ENCODE data around the gene ARID4B.
"Not testable (repeated sequence)": the region's sequence is repeated elsewhere in the genome, so short reads cannot be mapped to it uniquely, and the experiment has no call there.

Gene ARID4B, protein sequence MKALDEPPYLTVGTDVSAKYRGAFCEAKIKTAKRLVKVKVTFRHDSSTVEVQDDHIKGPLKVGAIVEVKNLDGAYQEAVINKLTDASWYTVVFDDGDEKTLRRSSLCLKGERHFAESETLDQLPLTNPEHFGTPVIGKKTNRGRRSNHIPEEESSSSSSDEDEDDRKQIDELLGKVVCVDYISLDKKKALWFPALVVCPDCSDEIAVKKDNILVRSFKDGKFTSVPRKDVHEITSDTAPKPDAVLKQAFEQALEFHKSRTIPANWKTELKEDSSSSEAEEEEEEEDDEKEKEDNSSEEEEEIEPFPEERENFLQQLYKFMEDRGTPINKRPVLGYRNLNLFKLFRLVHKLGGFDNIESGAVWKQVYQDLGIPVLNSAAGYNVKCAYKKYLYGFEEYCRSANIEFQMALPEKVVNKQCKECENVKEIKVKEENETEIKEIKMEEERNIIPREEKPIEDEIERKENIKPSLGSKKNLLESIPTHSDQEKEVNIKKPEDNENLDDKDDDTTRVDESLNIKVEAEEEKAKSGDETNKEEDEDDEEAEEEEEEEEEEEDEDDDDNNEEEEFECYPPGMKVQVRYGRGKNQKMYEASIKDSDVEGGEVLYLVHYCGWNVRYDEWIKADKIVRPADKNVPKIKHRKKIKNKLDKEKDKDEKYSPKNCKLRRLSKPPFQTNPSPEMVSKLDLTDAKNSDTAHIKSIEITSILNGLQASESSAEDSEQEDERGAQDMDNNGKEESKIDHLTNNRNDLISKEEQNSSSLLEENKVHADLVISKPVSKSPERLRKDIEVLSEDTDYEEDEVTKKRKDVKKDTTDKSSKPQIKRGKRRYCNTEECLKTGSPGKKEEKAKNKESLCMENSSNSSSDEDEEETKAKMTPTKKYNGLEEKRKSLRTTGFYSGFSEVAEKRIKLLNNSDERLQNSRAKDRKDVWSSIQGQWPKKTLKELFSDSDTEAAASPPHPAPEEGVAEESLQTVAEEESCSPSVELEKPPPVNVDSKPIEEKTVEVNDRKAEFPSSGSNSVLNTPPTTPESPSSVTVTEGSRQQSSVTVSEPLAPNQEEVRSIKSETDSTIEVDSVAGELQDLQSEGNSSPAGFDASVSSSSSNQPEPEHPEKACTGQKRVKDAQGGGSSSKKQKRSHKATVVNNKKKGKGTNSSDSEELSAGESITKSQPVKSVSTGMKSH (N-terminal part only)

DNA sequence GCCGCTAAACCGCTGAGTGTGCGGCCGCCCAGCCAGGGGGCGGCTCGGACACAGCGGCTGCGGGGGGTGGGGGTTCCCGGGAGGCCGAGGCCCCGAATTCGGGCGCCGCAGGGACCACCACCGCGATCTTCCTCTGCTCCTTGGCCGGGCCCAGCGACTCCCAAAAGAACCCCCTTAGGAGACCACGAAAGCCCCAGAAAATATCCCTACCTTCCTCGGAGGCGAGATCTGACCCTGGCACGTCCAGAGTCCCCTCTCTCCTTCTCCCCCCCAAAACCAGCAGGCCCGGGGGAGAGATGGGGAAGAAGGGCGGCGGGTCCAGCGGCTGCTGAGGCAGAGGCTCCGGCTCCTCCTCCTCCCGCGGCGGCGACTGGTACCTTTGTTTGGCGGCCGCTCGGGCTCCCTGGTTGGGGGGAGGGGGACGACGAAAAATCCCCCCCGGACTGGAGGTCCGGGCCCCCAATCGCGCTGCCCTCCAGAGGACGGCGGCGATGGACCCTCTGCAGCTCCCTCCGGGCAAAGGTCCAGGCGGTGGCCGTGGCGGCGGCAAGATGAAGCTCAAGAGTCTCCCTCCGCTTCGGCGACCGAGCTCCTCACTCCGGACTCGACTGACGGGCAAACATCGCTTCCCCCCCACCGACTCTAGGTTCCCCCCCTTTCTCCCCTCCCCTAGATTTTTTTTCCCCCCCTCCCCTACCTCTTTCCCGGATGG, at the start of gene ARID4B:
Gene ARID4B (minus strand): TSS at position 621 of the 712 bp plus-strand sequence. CDS start 1,260 bp downstream, outside the sequence.
- DNase-seq: no peak

DNA sequence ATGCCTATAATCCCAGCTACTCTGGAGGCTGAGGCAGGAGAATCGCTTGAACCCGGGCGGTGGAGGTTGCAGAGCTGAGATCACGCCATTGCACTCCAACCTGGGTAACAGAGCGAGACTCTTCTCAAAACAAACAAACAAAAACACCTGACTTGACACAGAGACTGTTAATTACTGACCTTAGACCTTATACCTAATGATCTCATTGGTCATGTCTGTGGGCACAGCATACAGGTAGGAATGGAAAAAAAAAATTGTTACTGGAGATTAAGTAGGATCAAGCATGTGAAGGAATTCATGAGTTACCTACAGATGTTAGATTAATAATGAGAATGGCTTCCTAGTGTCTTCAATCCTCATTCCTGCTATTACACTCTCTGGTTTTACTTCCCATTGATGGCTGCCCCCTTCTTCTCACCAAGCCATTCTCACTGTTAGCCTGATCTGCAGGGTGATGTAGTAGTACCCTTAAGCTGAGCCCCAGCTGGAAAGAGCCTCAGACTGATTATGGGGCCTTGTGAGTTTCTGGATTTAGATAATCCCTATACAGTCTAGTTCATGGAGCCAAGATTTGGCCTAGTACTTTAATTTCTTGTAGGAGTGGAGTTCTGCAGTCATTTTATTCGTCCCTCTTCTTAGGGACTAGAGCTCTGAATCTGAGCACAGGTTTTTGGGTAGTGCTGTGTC, 48.1 kb upstream of the ARID4B start:
- no peak for DNase-seq

DNA sequence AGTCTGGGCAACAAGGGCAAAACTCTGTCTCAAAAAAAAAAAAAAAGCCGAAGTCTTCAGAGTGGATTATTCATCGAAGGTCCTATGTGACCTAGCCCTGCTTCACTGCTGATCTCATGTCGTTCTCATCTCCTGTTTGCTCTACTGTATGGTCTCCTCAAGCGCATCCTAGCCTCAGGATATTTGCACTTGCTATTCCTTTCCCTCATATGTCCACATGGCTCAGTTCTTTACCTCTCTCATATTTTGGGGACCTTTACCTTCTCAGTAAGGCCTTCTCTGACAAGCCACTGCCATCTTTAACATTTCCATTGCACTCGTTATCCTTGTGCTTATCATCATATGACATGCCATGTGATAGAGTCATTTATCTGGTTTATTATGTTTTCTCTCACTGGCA, 41.8 kb upstream of the ARID4B start:
- DNase-seq: no peak

DNA sequence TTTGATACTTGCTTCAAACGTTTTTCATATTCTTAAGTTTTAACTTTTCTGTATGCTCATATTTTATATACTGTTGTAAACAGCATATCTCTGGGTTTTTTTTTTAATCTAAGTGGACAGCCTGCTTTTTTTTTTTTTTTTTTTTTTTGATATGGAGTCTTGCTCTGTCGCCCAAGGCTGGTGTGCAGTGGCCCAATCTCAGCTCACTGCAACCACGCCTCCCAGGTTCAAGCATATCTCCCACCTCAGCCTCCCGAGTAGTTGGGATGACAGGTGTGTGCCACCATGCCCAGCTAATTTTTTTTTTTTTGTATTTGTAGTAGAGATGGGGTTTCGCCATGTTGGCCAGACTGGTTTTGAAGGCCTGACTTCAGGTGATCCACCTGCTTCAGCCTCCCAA, 40.4 kb upstream of the ARID4B start:
- no peak for DNase-seq

DNA sequence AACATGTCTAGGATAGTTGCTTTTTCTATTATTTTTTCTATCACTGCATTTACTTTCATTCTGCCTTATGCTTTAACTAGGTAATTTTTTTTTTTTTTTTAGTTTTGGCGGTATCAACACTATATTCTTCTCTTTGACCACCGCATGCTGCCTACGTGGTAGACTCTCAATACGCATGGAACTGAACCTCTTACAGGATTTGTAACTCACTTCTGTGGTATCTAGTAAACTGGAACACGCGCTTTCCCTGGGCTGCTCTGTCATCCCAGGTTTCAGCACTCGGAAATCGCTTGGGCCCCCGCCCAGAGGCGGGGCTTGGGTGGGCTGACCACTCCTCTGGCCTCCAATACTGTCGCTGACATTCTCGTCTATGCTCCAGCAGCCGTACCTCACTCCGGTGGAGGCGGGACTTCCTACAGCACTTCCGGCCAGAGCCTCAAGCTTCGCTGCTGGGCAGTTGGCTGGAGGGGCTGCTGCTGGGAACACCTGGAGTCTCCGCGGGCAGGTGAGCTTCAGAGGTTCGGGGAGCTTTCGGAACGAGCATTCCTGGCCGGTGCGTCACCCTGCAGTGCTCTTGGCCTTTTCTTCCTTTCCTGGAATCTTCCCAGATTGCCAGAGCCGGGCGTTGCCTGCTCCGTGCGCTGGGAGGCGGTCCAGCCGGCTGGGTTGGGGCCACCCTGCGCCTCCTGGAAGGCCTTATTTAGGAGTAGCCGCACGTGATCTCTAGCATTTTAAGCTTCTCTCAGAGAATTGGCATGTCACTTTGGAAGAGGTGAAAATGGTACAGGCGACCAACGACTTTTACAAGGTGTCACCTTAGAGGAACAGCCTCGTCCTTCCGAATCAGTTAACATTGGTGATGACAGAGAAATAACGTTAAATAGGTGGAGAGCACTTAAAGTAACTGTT, 39.3 kb upstream of the ARID4B start, which contains the start of gene TBCE:
Gene TBCE (plus strand): TSS at position 428 of the 909 bp plus-strand sequence. CDS start 12,623 bp downstream, outside the sequence.
- DNase-seq: peak; percentile 95

DNA sequence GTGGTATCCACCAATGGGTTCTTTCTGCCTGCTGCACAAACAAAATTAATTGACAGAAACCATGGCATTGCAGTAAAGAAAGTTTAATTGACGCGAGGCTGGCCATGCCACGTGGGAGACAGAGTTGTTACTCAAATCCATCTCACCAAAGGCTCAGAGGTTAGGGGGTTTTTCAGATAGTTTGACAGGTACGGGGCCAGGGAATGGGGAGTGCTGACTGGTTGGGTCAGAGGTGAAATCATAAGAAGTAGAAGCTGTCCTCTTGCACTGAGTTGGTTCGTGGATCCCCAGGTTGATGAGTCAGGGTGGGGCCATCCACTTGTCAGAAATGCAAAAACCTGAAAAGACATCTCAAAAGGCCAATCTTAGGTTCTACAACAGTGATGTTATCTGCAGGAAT, 38.3 kb upstream of the ARID4B start:
- DNase-seq: no peak

DNA sequence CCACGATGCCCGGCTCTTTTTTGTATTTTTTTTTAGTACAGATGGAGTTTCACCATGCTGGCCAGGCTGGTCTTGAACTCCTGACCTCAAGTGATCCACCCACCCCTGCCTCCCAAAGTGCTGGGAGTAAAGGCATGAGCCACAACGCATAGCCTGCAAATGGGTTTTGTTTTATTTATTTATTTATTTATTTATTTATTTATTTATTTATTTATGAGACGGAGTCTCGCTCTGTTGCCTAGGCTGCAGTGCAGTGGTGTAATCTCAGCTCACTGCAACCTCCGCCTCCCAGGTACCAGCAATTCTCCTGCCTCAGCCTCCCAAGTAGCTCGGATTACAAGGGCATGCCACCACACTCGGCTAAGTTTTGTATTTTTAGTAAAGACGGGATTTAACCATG, 36.2 kb upstream of the ARID4B start:
- DNase-seq: not testable (repeated sequence)

DNA sequence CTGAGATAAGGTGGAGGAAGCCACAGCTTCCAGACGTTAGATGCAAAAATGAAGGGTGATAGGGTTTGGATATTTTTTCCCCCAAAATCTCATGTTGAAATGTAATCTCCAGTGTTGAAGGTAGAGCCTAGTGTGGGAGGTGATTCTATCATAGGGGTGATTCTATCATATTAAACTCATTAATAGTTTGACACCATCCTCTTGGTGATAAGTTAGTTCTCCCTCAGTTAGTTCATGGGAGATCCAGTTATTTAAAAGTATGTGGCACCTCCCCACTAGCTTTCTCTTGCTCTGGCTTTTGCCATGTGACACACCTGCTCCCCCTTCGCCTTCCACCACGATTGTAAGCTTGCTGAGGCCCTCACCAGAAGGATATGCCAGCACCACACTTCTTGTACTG, 30.9 kb upstream of the ARID4B start:
- DNase-seq: no peak

DNA sequence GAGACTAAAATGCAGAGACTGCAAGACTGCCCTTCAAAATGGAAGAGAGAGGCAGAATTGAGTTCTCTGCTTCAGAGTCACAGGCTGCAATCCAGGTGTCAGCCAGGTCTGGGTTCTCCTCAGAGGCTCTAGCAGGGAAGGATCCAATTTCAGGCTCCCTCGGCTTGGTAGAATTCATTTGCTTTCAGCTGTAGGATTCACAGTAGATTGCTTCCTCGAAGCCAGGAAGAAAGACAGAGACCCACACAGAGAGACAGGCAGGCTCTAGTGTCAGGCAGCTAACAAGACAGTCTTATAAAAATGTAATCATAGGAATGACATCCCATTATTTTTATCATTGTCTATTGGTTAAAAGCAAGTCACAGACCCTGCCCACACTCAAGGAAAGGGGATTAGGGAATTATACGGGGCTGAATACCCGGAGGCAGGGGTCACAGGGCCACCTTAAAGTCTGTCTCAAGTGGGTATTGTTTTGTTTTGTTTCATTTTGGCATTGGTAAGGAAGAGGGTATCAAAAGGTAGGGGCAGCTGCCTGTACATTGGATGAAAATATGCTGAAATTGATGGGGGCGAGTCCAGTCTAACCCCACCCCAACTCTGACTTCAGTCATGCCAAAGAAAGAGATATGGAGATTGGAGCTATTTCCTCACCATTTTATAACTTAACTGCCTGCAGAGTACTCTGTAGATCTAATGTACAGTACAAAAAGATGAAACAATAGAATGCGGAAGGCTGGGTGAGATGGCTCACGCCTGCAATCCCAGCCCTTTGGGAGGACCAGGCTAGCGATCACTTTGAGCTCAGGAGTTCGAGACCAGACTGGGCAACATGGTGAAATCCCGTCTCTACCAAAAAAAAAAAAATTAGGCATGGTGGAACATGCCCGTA, 29.8 kb upstream of the ARID4B start:
- DNase-seq: no peak

DNA sequence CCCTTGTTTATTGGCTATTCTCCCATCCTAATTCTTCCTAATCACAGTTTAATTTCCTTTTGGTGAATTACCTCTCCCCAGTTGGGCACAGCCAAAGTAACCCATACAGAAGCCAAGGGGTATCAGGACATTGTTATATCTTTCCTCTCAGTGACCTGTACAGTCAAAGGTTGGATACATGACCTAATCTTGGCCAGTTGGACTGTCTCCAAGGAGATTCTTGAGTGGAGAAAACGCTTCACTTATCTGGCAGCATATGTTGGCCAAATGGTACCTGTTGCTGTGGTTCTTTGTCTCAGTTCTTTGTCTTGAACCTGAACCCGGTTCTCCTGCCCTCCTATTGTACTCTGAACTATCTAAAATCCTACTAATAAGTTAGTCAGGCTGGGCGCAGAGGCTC, 23.9 kb upstream of the ARID4B start:
- DNase-seq: no peak

DNA sequence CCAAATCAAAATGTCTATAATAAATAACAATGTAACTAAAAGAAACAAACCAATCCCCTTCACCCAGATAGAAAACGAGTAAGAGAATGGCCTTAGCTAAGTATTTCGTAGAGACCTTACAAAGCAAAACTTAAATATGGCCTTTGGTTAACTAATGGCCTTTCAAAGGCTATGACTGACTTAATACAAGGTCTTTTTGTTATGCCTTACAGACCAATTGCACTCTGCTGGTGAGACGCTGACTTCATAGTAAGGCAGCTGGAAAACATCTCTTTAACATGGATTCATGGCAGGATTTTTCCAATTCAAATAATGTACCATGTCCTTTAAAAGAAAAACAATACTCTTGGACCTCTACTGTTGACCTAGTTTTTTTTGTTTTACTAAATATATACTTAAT, 23.5 kb upstream of the ARID4B start:
- no peak for DNase-seq

DNA sequence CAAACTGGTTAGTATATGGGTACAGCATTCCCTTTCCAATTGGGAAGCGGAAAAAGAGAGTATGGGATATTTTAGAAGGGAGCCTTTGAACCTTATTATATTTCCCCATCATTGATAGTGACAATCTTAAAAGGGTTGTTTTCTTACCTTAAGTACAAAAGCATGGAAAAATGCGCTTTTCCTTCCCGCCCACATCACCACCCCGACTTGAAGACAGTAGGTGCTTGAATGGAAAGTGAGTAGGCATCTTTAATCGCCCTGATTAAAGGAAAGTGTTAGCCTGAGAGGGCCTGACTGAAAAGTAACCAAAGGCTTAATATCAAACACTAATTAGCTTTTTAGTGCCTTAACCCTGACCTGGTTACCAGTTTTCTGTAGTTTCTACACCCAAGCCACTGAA, 15.7 kb upstream of the ARID4B start:
- no peak for DNase-seq

DNA sequence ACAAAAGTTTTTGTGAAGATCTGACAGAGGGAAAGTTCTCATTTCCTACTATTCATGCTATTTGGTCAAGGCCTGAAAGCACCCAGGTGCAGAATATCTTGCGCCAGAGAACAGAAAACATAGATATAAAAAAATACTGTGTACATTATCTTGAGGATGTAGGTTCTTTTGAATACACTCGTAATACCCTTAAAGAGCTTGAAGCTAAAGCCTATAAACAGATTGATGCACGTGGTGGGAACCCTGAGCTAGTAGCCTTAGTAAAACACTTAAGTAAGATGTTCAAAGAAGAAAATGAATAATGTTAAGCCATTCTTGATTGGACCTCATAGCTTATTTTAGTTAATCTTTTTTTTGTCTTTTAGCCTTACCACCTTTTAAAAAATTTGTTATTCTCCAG, 14.5 kb upstream of the ARID4B start:
- DNase-seq: no peak

DNA sequence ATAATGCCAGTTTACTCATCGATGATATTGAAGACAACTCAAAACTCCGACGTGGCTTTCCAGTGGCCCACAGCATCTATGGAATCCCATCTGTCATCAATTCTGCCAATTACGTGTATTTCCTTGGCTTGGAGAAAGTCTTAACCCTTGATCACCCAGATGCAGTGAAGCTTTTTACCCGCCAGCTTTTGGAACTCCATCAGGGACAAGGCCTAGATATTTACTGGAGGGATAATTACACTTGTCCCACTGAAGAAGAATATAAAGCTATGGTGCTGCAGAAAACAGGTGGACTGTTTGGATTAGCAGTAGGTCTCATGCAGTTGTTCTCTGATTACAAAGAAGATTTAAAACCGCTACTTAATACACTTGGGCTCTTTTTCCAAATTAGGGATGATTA, 14.1 kb upstream of the ARID4B start:
- DNase-seq: no peak

DNA sequence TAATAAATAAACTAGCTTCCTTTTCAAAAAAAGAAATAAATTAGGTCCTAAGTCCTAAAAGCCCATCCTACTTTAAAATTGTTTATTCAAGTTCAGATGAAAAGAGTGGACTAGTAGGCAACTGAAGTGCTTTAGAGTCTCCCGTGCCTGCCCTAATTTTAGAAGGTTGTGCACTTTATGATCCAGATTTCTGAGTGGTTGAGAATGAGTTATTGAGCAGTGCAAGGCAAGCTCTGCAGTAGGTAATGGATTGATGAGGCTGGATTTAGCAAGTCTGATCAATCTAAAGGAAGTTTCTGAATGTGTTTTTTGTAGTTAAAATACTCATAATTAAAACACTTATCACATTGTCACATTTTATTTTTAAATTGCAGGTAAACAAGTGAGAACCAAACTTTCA, 13.4 kb upstream of the ARID4B start:
- DNase-seq: no peak

DNA sequence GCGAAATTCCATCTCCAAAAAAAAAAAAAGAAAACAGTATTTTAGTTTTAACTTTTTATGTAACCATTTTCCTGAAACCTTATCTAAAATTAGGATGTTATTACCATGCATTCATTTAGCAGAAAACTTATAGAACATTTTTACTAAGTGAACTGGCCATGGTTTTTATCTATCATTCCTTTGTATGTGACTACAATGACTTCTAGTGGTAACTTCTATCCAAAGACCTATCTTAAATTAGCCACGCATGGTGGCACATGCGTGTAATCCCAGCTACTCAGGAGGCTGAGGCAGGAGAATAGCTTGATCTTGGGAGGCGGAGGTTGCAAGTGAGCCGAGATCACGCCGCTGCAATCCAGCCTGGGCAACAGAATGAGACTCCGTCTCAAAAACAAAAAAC, 11.8 kb upstream of the ARID4B start:
- no peak for DNase-seq

DNA sequence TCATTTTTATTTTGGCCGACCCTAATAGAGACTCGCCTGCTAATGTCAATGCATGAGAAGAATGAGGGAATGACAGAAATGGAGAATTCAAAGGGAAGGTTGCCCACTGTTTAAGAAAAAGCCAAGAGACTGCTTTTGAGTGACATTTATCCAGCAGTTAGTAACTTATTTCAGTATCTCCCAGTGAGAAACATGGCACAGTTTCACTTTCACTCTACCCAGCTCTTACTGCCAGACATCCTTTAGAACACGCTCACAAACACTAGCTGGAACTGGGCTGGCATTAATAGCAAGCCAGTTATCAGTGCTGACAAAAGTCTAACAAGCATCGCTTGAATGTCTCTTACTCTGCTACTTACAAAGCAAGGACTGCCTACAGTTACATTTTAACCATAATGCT, 8.9 kb upstream of the ARID4B start:
- DNase-seq: no peak

DNA sequence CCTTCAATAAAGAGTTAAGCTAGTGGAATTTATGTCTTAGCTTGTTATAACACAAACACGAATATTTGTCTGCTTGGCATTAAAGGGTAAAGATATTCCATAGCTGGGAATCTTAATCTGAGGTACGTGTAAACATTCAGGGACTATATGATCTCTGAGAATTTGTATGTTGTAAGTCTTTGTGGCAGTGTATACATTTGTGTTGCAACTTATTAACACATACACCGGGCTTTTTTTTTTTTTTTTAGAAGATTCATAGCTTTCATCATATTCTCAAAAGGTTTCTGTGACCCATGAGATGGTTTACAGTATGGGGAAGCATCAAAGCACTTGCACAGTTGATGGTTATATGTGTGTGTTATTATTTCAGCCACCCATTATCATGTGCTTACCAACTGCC, 3.4 kb upstream of the ARID4B start:
- no peak for DNase-seq

DNA sequence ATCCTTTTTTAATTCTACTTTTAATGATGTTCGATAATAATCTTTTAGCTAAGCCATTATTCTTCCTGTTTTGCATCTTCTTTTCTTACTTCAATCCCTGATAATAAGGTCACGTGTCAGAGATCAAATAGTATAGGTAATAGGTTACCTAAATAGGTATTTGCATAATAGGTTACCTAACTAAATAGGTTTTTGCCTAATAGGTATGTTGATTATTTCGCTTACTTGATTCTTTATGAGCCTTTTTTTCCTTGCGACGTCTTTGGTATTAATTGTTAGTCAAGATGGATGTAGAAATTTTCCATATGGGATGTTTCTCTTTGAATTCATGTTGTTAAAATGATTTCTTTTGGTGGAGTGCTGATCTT, 2.9 kb upstream of the ARID4B start:
- no peak for DNase-seq
